HCT116 (cell line): ENCODE results near the gene ATG14.

ENCODE experiments used
- EGR1 ChIP-seq: IDR thresholded peaks from 2 replicates; pipeline ENCODE4 v1.6.1; 2012; ENCODE audit warnings: low read depth
- EZH2 ChIP-seq: fragments of 200-600 bp; sonication (generic); IDR thresholded peaks from 2 replicates; pipeline ENCODE4 v1.6.1; 2017; ENCODE audit warnings: antibody characterized with exemption, mixed run types
- EZH2phosphoT487 ChIP-seq: fragments of 200-600 bp; IDR thresholded peaks from 2 replicates; pipeline ENCODE4 v1.6.1; 2018; ENCODE audit warnings: antibody characterized with exemption, borderline replicate concordance
- JUND ChIP-seq: IDR thresholded peaks from 2 replicates; pipeline ENCODE4 v1.6.1; 2012
- MAX ChIP-seq: IDR thresholded peaks from 2 replicates; pipeline ENCODE4 v1.6.1; 2012
- POLR2A ChIP-seq: IDR thresholded peaks from 2 replicates; pipeline ENCODE4 v1.7.0; 2011; ENCODE audit warnings: borderline replicate concordance; ENCODE audit not compliant: insufficient read depth, insufficient read length; ENCODE audit errors: extremely low read depth
- POLR2AphosphoS5 ChIP-seq: IDR thresholded peaks from 2 replicates; pipeline ENCODE4 v1.6.1; 2011; ENCODE audit warnings: mild to moderate bottlenecking, low read depth, low read length, moderate library complexity
- RAD21 ChIP-seq: IDR thresholded peaks from 2 replicates; pipeline ENCODE4 v1.6.1; 2012; ENCODE audit warnings: low read depth, mild to moderate bottlenecking
- SRF ChIP-seq: IDR thresholded peaks from 2 replicates; pipeline ENCODE4 v1.6.1; 2012; ENCODE audit warnings: low read depth
- YY1 ChIP-seq: IDR thresholded peaks from 2 replicates; pipeline ENCODE4 v1.6.1; 2011; ENCODE audit warnings: low read length, low read depth, moderate library complexity, mild to moderate bottlenecking; ENCODE audit not compliant: insufficient replicate concordance; ENCODE audit errors: extremely low read depth
- TF ChIP-seq, protein P1 (sequence below): IDR thresholded peaks from 2 replicates; pipeline ENCODE4 v1.6.1; 2012; ENCODE audit warnings: low read depth
- TF ChIP-seq, protein P2 (sequence below), 3 experiments: fragments of 200-600 bp in 1 of 3; sonication (generic) in 1 of 3; IDR thresholded peaks in 2 of 3; conservative IDR thresholded peaks in 1 of 3; 2 replicates each; pipeline ENCODE4 v1.5.1; 2012 to 2017; ENCODE audit warnings: low read depth in 2 of 3, low read length in 2 of 3, antibody characterized with exemption in 1 of 3, borderline replicate concordance in 1 of 3, control low read depth in 1 of 3, mild to moderate bottlenecking in 1 of 3, mixed read lengths in 1 of 3, mixed run types in 1 of 3, moderate library complexity in 1 of 3; ENCODE audit not compliant: insufficient read depth in 1 of 3

DNA sequence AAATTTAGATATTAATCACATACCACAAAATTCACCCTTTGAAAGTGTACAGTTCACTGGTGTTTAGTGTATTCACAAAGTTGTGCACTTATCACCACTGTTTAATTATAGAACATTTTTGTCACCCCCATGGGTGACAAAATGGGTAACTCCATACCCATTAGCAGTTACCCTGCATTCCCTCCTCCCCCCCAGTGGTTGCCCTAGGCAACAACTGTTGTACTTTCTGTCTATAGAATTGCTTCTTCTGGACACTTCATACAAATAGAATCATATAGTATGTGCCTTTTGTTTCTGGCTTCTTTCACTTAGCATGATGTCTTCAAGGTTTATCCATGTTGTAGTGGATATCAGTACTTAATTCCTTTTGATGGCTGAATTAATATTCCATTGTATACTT lies 87.7 kb downstream of the ATG14 start:
- TF ChIP-seq, protein P1, sequence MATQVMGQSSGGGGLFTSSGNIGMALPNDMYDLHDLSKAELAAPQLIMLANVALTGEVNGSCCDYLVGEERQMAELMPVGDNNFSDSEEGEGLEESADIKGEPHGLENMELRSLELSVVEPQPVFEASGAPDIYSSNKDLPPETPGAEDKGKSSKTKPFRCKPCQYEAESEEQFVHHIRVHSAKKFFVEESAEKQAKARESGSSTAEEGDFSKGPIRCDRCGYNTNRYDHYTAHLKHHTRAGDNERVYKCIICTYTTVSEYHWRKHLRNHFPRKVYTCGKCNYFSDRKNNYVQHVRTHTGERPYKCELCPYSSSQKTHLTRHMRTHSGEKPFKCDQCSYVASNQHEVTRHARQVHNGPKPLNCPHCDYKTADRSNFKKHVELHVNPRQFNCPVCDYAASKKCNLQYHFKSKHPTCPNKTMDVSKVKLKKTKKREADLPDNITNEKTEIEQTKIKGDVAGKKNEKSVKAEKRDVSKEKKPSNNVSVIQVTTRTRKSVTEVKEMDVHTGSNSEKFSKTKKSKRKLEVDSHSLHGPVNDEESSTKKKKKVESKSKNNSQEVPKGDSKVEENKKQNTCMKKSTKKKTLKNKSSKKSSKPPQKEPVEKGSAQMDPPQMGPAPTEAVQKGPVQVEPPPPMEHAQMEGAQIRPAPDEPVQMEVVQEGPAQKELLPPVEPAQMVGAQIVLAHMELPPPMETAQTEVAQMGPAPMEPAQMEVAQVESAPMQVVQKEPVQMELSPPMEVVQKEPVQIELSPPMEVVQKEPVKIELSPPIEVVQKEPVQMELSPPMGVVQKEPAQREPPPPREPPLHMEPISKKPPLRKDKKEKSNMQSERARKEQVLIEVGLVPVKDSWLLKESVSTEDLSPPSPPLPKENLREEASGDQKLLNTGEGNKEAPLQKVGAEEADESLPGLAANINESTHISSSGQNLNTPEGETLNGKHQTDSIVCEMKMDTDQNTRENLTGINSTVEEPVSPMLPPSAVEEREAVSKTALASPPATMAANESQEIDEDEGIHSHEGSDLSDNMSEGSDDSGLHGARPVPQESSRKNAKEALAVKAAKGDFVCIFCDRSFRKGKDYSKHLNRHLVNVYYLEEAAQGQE, result no peak
- TF ChIP-seq POLR2AphosphoS5 (no peak), POLR2A (no peak), EZH2phosphoT487 (no peak), RAD21 (no peak), YY1 (no peak), JUND (no peak), SRF (no peak), EGR1 (no peak), EZH2 (no peak), MAX (no peak)
- TF ChIP-seq, protein P2, sequence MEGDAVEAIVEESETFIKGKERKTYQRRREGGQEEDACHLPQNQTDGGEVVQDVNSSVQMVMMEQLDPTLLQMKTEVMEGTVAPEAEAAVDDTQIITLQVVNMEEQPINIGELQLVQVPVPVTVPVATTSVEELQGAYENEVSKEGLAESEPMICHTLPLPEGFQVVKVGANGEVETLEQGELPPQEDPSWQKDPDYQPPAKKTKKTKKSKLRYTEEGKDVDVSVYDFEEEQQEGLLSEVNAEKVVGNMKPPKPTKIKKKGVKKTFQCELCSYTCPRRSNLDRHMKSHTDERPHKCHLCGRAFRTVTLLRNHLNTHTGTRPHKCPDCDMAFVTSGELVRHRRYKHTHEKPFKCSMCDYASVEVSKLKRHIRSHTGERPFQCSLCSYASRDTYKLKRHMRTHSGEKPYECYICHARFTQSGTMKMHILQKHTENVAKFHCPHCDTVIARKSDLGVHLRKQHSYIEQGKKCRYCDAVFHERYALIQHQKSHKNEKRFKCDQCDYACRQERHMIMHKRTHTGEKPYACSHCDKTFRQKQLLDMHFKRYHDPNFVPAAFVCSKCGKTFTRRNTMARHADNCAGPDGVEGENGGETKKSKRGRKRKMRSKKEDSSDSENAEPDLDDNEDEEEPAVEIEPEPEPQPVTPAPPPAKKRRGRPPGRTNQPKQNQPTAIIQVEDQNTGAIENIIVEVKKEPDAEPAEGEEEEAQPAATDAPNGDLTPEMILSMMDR (IDR thresholded peaks at IDR 0.05 in 2 of 3, conservative IDR thresholded peaks at IDR 0.05 in 1 of 3; ENCODE audit: borderline replicate concordance in 1 of 3, insufficient read depth in 1 of 3, low read depth in 2 of 3, low read length in 2 of 3), result no peak
